ENCODE measurements around the gene MAP3K3.

GRCh38 chr17:63610854-63611253, 11.4 kb upstream of the MAP3K3 start:
- TF ChIP-seq, protein P1, sequence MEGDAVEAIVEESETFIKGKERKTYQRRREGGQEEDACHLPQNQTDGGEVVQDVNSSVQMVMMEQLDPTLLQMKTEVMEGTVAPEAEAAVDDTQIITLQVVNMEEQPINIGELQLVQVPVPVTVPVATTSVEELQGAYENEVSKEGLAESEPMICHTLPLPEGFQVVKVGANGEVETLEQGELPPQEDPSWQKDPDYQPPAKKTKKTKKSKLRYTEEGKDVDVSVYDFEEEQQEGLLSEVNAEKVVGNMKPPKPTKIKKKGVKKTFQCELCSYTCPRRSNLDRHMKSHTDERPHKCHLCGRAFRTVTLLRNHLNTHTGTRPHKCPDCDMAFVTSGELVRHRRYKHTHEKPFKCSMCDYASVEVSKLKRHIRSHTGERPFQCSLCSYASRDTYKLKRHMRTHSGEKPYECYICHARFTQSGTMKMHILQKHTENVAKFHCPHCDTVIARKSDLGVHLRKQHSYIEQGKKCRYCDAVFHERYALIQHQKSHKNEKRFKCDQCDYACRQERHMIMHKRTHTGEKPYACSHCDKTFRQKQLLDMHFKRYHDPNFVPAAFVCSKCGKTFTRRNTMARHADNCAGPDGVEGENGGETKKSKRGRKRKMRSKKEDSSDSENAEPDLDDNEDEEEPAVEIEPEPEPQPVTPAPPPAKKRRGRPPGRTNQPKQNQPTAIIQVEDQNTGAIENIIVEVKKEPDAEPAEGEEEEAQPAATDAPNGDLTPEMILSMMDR (conservative IDR thresholded peaks at IDR 0.05; ENCODE audit: low read length) = no peak
- TF ChIP-seq EZH2phosphoT487 (IDR thresholded peaks at IDR 0.05; ENCODE audit: borderline replicate concordance) = no peak

Measured in Loucy (cell line).